DMS79 treated with DMSO at 0.1 percent for 48 hours (cell line): ENCODE data around the gene UBL4B.
"Not testable (repeated sequence)": the region's sequence is repeated elsewhere in the genome, so short reads cannot be mapped to it uniquely, and the experiment has no call there.

Source experiments
- DNase-seq: peaks from one replicate; lab custom pipeline; 2025; lab: John Stamatoyannopoulos, UW

The UBL4B gene

GRCh38 chr1:110112143-110112542, at the start of gene UBL4B:
TSS of gene UBL4B (plus strand) at chr1:110112443. CDS start at chr1:110112535, 92 bp downstream.
- no peak for DNase-seq

- no peak for DNase-seq
Observed at GRCh38 chr1:110062612-110063011, 49.6 kb upstream of the UBL4B start.

- DNase-seq = no peak
Observed at GRCh38 chr1:110063781-110064180, 48.5 kb upstream of the UBL4B start.

GRCh38 chr1:110064576-110065337, 47.5 kb upstream of the UBL4B start:
- no peak for DNase-seq

- no peak for DNase-seq
Observed at GRCh38 chr1:110065841-110066240, 46.4 kb upstream of the UBL4B start.

- DNase-seq = no peak
Observed at GRCh38 chr1:110067479-110067892, 44.8 kb upstream of the UBL4B start.

- no peak for DNase-seq
Observed at GRCh38 chr1:110067893-110068645, 44.2 kb upstream of the UBL4B start.

GRCh38 chr1:110068646-110069403, 43.4 kb upstream of the UBL4B start:
- no peak for DNase-seq

GRCh38 chr1:110069404-110070281, 42.6 kb upstream of the UBL4B start:
- no peak for DNase-seq

GRCh38 chr1:110070282-110070669, 42.0 kb upstream of the UBL4B start:
- DNase-seq = no peak

GRCh38 chr1:110070671-110071242, 41.5 kb upstream of the UBL4B start, which contains the start of gene ALX3:
TSS of gene ALX3 (minus strand) at chr1:110070672. CDS start at chr1:110070612, 60 bp downstream.
- DNase-seq = no peak

GRCh38 chr1:110074166-110074565, 38.1 kb upstream of the UBL4B start:
- no peak for DNase-seq

GRCh38 chr1:110076789-110077500, 35.3 kb upstream of the UBL4B start:
- DNase-seq = peak; percentile 86

- not testable (repeated sequence) for DNase-seq
Observed at GRCh38 chr1:110079995-110080394, 32.2 kb upstream of the UBL4B start.

GRCh38 chr1:110081061-110081460, 31.2 kb upstream of the UBL4B start:
- DNase-seq = no peak

GRCh38 chr1:110082477-110082876, 29.8 kb upstream of the UBL4B start:
- DNase-seq = no peak

GRCh38 chr1:110083061-110083865, 29.0 kb upstream of the UBL4B start:
- DNase-seq = no peak

GRCh38 chr1:110083866-110084226, 28.4 kb upstream of the UBL4B start:
- DNase-seq = no peak

- DNase-seq = no peak
Observed at GRCh38 chr1:110084227-110085078, 27.8 kb upstream of the UBL4B start.
